ENCODE results near the gene OR6F1.
"Not testable (repeated sequence)": the region's sequence is repeated elsewhere in the genome, so short reads cannot be mapped to it uniquely, and the experiment has no call there.

The OR6F1 gene

DNA sequence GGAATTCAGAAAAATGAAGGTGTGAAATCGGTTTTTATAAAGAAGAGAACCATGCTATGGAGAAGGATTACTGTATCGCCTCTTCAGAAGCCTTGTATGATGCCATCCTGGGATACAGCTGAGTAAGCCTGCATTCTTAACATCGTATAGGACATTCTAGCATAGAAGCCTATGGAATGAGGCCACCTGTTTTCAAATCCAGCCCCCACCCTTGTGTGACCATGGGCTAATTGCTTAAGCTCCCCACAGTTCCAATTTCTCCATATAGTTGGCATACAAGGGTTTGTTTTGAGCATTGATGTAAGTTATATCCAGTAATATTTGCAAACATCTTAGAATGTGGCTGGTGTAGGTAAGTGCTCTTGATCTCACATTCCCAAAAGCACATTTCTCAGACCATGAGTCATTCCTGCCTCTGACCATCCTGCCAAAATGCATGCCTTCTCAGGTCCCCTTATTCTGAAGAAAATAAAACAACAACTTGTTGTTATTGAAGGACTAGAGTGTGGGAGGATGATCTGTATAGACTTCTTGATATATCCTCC lies 30.0 kb upstream of the OR6F1 start:
- Histone ChIP-seq H3K27me3 (ENCODE audit: insufficient read depth, low read length, poor library complexity) (no peaks in the 10 kb centered on the region), H2BK5ac (ENCODE audit: low read length) (no peak overlapping the region), H2AK5ac (ENCODE audit: low read length) (no peak overlapping the region), H3K4me3 (ENCODE audit: low read length) (no peak overlapping the region), H3K79me2 (ENCODE audit: control insufficient read depth, insufficient read depth, low read length) (no peaks in the 10 kb centered on the region), H3K4me2 (ENCODE audit: low read length) (no peak overlapping the region), H4K5ac (ENCODE audit: low read length) (no peak overlapping the region), H3K56ac (ENCODE audit: low read length) (no peak overlapping the region), H3K4ac (ENCODE audit: low read depth, low read length) (no peak overlapping the region), H2BK15ac (replicated peaks; ENCODE audit: low read depth) (no peak overlapping the region), H2BK120ac (ENCODE audit: low read depth, low read length) (no peak overlapping the region), H3K4me1 (ENCODE audit: control insufficient read depth, low read depth, low read length) (no peaks in the 10 kb centered on the region), H4K8ac (ENCODE audit: low read depth, low read length) (no peak overlapping the region), H3K36me3 (ENCODE audit: control insufficient read depth, insufficient read depth, low read length) (no peaks in the 10 kb centered on the region), H3K79me1 (ENCODE audit: low read length) (no peaks in the 10 kb centered on the region), H3K9ac (ENCODE audit: low read length) (no peak overlapping the region), H3K18ac (ENCODE audit: low read length) (no peak overlapping the region), H3K23ac (ENCODE audit: low read length) (no peak overlapping the region), H3K27ac (ENCODE audit: low read depth, low read length) (no peak overlapping the region)
- peak; percentile 40 for DNase-seq
- no CpG with 5 or more reads among the region's 3 CpGs for WGBS (ENCODE audit: extremely low coverage, insufficient coverage, low lambda C conversion rate)

GRCh38 chr1:247742215-247742760 lies 25.8 kb upstream of the OR6F1 start:
- H2AK5ac ChIP-seq (ENCODE audit: low read length); H4K8ac ChIP-seq (ENCODE audit: low read depth, low read length); H3K4me2 ChIP-seq (ENCODE audit: low read length); H3K36me3 ChIP-seq (ENCODE audit: control insufficient read depth, insufficient read depth, low read length); H4K5ac ChIP-seq (ENCODE audit: low read length); H3K27ac ChIP-seq (ENCODE audit: low read depth, low read length); H3K79me2 ChIP-seq (ENCODE audit: control insufficient read depth, insufficient read depth, low read length); H3K4me3 ChIP-seq (ENCODE audit: low read length); H3K9ac ChIP-seq (ENCODE audit: low read length); H3K18ac ChIP-seq (ENCODE audit: low read length); H3K79me1 ChIP-seq (ENCODE audit: low read length); H3K4ac ChIP-seq (ENCODE audit: low read depth, low read length); H3K27me3 ChIP-seq (ENCODE audit: insufficient read depth, low read length, poor library complexity); H2BK15ac ChIP-seq (replicated peaks; ENCODE audit: low read depth); H3K23ac ChIP-seq (ENCODE audit: low read length); H3K56ac ChIP-seq (ENCODE audit: low read length); H2BK5ac ChIP-seq (ENCODE audit: low read length); H3K4me1 ChIP-seq (ENCODE audit: control insufficient read depth, low read depth, low read length); H2BK120ac ChIP-seq (ENCODE audit: low read depth, low read length): not testable (repeated sequence)
- DNase-seq, result peak; percentile 57
- WGBS (ENCODE audit: extremely low coverage, insufficient coverage, low lambda C conversion rate), result no CpG with 5 or more reads among the region's 3 CpGs

DNA sequence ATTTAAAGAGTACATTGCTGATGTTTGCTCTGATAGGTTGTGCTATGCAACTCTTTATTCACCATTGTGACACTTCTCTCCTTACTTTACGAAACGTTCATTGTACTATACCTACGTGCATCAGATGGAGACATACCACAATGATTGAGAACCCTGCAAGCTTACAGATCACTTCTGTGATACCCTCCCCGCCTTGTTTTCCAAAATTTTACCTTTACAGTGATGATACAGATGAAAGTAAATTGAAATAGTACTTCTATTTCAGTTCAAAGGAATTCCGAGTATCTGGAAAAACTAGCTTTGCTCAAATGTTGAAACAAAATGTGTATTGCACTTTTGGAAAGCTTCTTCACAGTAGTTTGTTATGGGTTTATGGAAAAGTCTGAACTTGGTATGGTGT lies 25.3 kb upstream of the OR6F1 start:
- Histone ChIP-seq H2AK5ac (ENCODE audit: low read length) (no peak overlapping the region), H4K8ac (ENCODE audit: low read depth, low read length) (no peak overlapping the region), H3K9ac (ENCODE audit: low read length) (no peak overlapping the region), H4K5ac (ENCODE audit: low read length) (no peak overlapping the region), H3K79me1 (ENCODE audit: low read length) (no peaks in the 10 kb centered on the region), H3K36me3 (ENCODE audit: control insufficient read depth, insufficient read depth, low read length) (no peaks in the 10 kb centered on the region), H3K4ac (ENCODE audit: low read depth, low read length) (no peak overlapping the region), H3K27me3 (ENCODE audit: insufficient read depth, low read length, poor library complexity) (no peaks in the 10 kb centered on the region), H3K4me3 (ENCODE audit: low read length) (no peak overlapping the region), H3K23ac (ENCODE audit: low read length) (no peak overlapping the region), H3K56ac (ENCODE audit: low read length) (no peak overlapping the region), H2BK15ac (replicated peaks; ENCODE audit: low read depth) (no peak overlapping the region), H3K4me2 (ENCODE audit: low read length) (no peak overlapping the region), H2BK120ac (ENCODE audit: low read depth, low read length) (no peak overlapping the region), H3K79me2 (ENCODE audit: control insufficient read depth, insufficient read depth, low read length) (no peaks in the 10 kb centered on the region), H3K4me1 (ENCODE audit: control insufficient read depth, low read depth, low read length) (no peaks in the 10 kb centered on the region), H2BK5ac (ENCODE audit: low read length) (no peak overlapping the region), H3K18ac (ENCODE audit: low read length) (no peak overlapping the region), H3K27ac (ENCODE audit: low read depth, low read length) (no peak overlapping the region)
- DNase-seq, result no peak
- WGBS (ENCODE audit: extremely low coverage, insufficient coverage, low lambda C conversion rate), result no CpG with 5 or more reads among the region's 5 CpGs

DNA sequence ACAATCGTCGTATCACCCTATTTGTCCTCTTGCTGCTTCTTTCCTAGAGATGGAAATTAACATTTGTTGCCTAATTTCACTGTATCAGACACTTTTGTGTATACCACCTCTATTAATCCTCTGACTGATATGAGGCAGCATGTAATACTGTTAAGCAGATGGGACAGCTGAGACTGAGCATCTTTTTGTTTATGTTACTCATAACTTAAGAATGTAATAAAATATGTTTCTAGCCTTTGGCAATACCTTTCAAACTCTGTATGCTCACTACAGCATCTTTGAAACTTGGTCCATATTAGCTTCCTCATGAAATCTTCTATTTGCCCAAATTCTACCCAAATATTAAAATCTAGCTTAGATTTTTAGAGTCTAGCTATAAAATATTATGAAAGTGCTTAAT lies 24.3 kb upstream of the OR6F1 start:
- Histone ChIP-seq H2AK5ac (ENCODE audit: low read length) (no peak overlapping the region), H3K79me2 (ENCODE audit: control insufficient read depth, insufficient read depth, low read length) (no peaks in the 10 kb centered on the region), H3K4ac (ENCODE audit: low read depth, low read length) (no peak overlapping the region), H3K23ac (ENCODE audit: low read length) (no peak overlapping the region), H2BK120ac (ENCODE audit: low read depth, low read length) (no peak overlapping the region), H3K36me3 (ENCODE audit: control insufficient read depth, insufficient read depth, low read length) (no peaks in the 10 kb centered on the region), H4K8ac (ENCODE audit: low read depth, low read length) (no peak overlapping the region), H4K5ac (ENCODE audit: low read length) (no peak overlapping the region), H3K79me1 (ENCODE audit: low read length) (no peaks in the 10 kb centered on the region), H3K27me3 (ENCODE audit: insufficient read depth, low read length, poor library complexity) (no peaks in the 10 kb centered on the region), H3K56ac (ENCODE audit: low read length) (no peak overlapping the region), H2BK15ac (replicated peaks; ENCODE audit: low read depth) (no peak overlapping the region), H3K18ac (ENCODE audit: low read length) (no peak overlapping the region), H2BK5ac (ENCODE audit: low read length) (no peak overlapping the region), H3K27ac (ENCODE audit: low read depth, low read length) (no peak overlapping the region), H3K4me1 (ENCODE audit: control insufficient read depth, low read depth, low read length) (no peaks in the 10 kb centered on the region), H3K4me2 (ENCODE audit: low read length) (no peak overlapping the region), H3K4me3 (ENCODE audit: low read length) (no peak overlapping the region), H3K9ac (ENCODE audit: low read length) (no peak overlapping the region)
- no peak for DNase-seq
- WGBS (ENCODE audit: extremely low coverage, insufficient coverage, low lambda C conversion rate), result no CpG with 5 or more reads among the region's 2 CpGs

GRCh38 chr1:247738315-247738714 lies 21.9 kb upstream of the OR6F1 start, which contains the start of gene OR14K1:
TSS of gene OR14K1 (plus strand) at chr1:247738615. CDS start at chr1:247738615, 0 bp downstream.
- DNase-seq, result no peak
- H3K4me1 ChIP-seq (ENCODE audit: control insufficient read depth, low read depth, low read length), result no peaks in the 10 kb centered on the region

GRCh38 chr1:247721222-247721621 lies 4.8 kb upstream of the OR6F1 start:
- no peaks in the 10 kb centered on the region for H3K36me3 ChIP-seq (ENCODE audit: control insufficient read depth, insufficient read depth, low read length)
- WGBS (ENCODE audit: extremely low coverage, insufficient coverage, low lambda C conversion rate), result no CpG with 5 or more reads among the region's 4 CpGs
- H2BK5ac ChIP-seq (ENCODE audit: low read length), result no peak overlapping the region
- DNase-seq, result no peak
- no peak overlapping the region for H3K4me2 ChIP-seq (ENCODE audit: low read length)
- no peaks in the 10 kb centered on the region for H3K4me1 ChIP-seq (ENCODE audit: control insufficient read depth, low read depth, low read length)
- H3K79me1 ChIP-seq (ENCODE audit: low read length), result no peaks in the 10 kb centered on the region
- no peak overlapping the region for H2BK15ac ChIP-seq (replicated peaks; ENCODE audit: low read depth)
- H4K8ac ChIP-seq (ENCODE audit: low read depth, low read length), result no peak overlapping the region
- H3K23ac ChIP-seq (ENCODE audit: low read length), result no peak overlapping the region
- H3K9ac ChIP-seq (ENCODE audit: low read length), result no peak overlapping the region
- H3K56ac ChIP-seq (ENCODE audit: low read length), result no peak overlapping the region
- no peak overlapping the region for H2AK5ac ChIP-seq (ENCODE audit: low read length)
- no peak overlapping the region for H3K18ac ChIP-seq (ENCODE audit: low read length)
- H3K27me3 ChIP-seq (ENCODE audit: insufficient read depth, low read length, poor library complexity), result no peaks in the 10 kb centered on the region
- no peak overlapping the region for H3K4ac ChIP-seq (ENCODE audit: low read depth, low read length)
- no peak overlapping the region for H4K5ac ChIP-seq (ENCODE audit: low read length)
- H3K4me3 ChIP-seq (ENCODE audit: low read length), result no peak overlapping the region
- H3K27ac ChIP-seq (ENCODE audit: low read depth, low read length), result no peak overlapping the region
- H2BK120ac ChIP-seq (ENCODE audit: low read depth, low read length), result no peak overlapping the region
- H3K79me2 ChIP-seq (ENCODE audit: control insufficient read depth, insufficient read depth, low read length), result no peaks in the 10 kb centered on the region

More at GRCh38 chr1:247738315-247738714, 21.9 kb upstream of the OR6F1 start, which contains the start of gene OR14K1:
- Histone ChIP-seq H2BK15ac (replicated peaks; ENCODE audit: low read depth) (no peak within 1 kb of the TSS), H3K4me3 (ENCODE audit: low read length) (no peak within 1 kb of the TSS), H3K27me3 (ENCODE audit: insufficient read depth, low read length, poor library complexity) (no peaks in the 10 kb centered on the region), H3K4me2 (ENCODE audit: low read length) (no peak within 1 kb of the TSS), H3K56ac (ENCODE audit: low read length) (no peak within 1 kb of the TSS), H2BK120ac (ENCODE audit: low read depth, low read length) (no peak within 1 kb of the TSS), H4K8ac (ENCODE audit: low read depth, low read length) (no peak within 1 kb of the TSS), H3K79me2 (ENCODE audit: control insufficient read depth, insufficient read depth, low read length) (no peaks in the 10 kb centered on the region), H4K5ac (ENCODE audit: low read length) (no peak within 1 kb of the TSS), H3K4ac (ENCODE audit: low read depth, low read length) (no peak within 1 kb of the TSS), H3K18ac (ENCODE audit: low read length) (no peak within 1 kb of the TSS), H3K9ac (ENCODE audit: low read length) (no peak within 1 kb of the TSS), H3K23ac (ENCODE audit: low read length) (no peak within 1 kb of the TSS), H3K79me1 (ENCODE audit: low read length) (no peaks in the 10 kb centered on the region), H3K36me3 (ENCODE audit: control insufficient read depth, insufficient read depth, low read length) (no peaks in the 10 kb centered on the region), H3K27ac (ENCODE audit: low read depth, low read length) (no peak within 1 kb of the TSS), H2AK5ac (ENCODE audit: low read length) (no peak within 1 kb of the TSS), H2BK5ac (ENCODE audit: low read length) (no peak within 1 kb of the TSS)
- no CpG with 5 or more reads among the region's 1 CpG for WGBS (ENCODE audit: extremely low coverage, insufficient coverage, low lambda C conversion rate)

All from mesendoderm (in vitro differentiated cells).